Measurements from ENCODE around the gene TOPBP1.

DNA sequence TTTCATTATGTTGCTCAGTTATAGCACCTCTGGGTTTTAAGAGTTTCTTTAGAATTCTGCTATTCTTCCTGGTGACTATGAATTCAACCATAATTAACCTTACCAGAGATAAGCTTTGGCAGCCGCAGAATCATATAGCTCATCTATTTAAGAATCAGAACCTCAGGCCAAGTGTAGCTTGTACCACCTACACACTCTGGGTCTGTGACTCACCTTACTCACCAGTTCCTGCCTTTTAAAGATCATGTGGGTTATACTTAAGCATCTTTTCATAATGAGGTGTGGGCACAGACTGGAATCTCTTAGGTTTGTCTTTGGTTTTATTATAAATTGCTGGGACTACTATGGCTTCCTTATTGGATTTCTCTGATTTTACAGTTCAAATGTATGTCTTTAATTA is 66.4 kb downstream of the TOPBP1 start:
- TF ChIP-seq, protein P1, sequence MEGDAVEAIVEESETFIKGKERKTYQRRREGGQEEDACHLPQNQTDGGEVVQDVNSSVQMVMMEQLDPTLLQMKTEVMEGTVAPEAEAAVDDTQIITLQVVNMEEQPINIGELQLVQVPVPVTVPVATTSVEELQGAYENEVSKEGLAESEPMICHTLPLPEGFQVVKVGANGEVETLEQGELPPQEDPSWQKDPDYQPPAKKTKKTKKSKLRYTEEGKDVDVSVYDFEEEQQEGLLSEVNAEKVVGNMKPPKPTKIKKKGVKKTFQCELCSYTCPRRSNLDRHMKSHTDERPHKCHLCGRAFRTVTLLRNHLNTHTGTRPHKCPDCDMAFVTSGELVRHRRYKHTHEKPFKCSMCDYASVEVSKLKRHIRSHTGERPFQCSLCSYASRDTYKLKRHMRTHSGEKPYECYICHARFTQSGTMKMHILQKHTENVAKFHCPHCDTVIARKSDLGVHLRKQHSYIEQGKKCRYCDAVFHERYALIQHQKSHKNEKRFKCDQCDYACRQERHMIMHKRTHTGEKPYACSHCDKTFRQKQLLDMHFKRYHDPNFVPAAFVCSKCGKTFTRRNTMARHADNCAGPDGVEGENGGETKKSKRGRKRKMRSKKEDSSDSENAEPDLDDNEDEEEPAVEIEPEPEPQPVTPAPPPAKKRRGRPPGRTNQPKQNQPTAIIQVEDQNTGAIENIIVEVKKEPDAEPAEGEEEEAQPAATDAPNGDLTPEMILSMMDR (IDR thresholded peaks at IDR 0.05): no peak
- TF ChIP-seq EP300 (IDR thresholded peaks at IDR 0.05): no peak
